Neural cell (in vitro differentiated cells): ENCODE results near the gene GMCL1.

ENCODE experiments used
- EP300 ChIP-seq: fragments of 450-650 bp; conservative IDR thresholded peaks from 2 replicates; pipeline ENCODE4 v1.6.1; 2014; ENCODE audit warnings: antibody characterized with exemption, mild to moderate bottlenecking, moderate library complexity; ENCODE audit not compliant: poor library complexity, severe bottlenecking
- EZH2 ChIP-seq: fragments of 200-600, 300-800 bp; shearing (Covaris generic), sonication (generic); IDR thresholded peaks from 2 replicates; pipeline ENCODE4 v1.6.1; 2014; ENCODE audit warnings: antibody characterized with exemption, low read length, borderline replicate concordance, mild to moderate bottlenecking; ENCODE audit not compliant: insufficient read depth, poor library complexity, severe bottlenecking
- MXI1 ChIP-seq: fragments of 450-650 bp; conservative IDR thresholded peaks from 2 replicates; pipeline ENCODE4 v1.6.1; 2014; ENCODE audit warnings: antibody characterized with exemption, mild to moderate bottlenecking; ENCODE audit not compliant: poor library complexity, severe bottlenecking
- POLR2AphosphoS5 ChIP-seq: IDR thresholded peaks from 2 replicates; pipeline ENCODE4 v1.6.1; 2012
- RAD21 ChIP-seq: fragments of 450-650 bp; conservative IDR thresholded peaks from 2 replicates; pipeline ENCODE4 v1.6.1; 2014; ENCODE audit warnings: antibody characterized with exemption, mild to moderate bottlenecking, moderate library complexity
- SMC3 ChIP-seq: fragments of 450-650 bp; conservative IDR thresholded peaks from 2 replicates; pipeline ENCODE4 v1.6.1; 2014; ENCODE audit warnings: antibody characterized with exemption, mild to moderate bottlenecking, moderate library complexity; ENCODE audit not compliant: poor library complexity
- TF ChIP-seq, protein P1 (sequence below): fragments of 450-650 bp; IDR thresholded peaks from 2 replicates; pipeline ENCODE4 v1.5.1; 2014; ENCODE audit warnings: antibody characterized with exemption, mild to moderate bottlenecking, moderate library complexity; ENCODE audit not compliant: poor library complexity, severe bottlenecking
- TF ChIP-seq, protein P2 (sequence below): IDR thresholded peaks from 2 replicates; pipeline ENCODE4 v1.6.1; 2012; ENCODE audit warnings: borderline replicate concordance

DNA sequence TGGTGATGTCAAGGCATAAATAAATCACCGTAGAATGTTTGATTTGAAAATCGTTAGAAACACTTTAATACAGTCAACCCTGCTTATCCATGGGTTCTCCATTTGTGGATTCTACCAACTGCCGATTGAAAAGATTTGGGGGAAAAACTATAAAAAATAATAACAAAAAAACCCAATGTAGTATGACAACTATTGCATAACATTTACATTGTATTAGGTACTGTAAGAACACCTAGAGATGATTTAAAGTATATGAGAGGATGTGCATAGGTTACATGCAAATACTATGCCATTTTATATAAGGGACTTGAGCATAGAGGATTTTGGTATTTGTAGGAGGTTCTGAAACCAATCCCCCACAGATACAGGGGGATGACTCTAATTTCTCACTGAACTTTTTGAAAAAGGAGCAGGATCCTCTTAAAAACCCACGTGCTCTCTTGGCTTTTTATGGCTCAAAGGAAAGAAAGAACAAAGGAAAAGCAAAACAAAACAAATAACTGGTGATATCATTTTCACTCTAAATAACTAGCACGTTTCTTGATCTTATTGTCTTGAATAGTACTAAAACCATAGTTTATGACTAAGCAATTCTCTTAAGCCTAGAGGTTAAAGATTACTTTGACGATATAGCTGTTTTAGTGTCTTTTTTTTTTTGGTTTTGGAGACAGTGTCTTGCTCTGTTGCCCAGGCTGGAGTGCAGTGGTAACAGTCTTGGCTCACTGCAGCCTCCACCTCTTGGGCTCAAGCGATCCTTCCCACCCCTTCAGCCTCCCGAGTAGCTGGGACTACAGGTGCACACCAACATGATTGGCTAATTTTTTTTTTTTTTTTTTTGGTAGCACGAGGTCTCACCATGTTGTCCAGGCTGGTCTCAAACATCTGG, 17.0 kb downstream of the GMCL1 start:
- TF ChIP-seq, protein P1, sequence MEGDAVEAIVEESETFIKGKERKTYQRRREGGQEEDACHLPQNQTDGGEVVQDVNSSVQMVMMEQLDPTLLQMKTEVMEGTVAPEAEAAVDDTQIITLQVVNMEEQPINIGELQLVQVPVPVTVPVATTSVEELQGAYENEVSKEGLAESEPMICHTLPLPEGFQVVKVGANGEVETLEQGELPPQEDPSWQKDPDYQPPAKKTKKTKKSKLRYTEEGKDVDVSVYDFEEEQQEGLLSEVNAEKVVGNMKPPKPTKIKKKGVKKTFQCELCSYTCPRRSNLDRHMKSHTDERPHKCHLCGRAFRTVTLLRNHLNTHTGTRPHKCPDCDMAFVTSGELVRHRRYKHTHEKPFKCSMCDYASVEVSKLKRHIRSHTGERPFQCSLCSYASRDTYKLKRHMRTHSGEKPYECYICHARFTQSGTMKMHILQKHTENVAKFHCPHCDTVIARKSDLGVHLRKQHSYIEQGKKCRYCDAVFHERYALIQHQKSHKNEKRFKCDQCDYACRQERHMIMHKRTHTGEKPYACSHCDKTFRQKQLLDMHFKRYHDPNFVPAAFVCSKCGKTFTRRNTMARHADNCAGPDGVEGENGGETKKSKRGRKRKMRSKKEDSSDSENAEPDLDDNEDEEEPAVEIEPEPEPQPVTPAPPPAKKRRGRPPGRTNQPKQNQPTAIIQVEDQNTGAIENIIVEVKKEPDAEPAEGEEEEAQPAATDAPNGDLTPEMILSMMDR: no peak
- no peak for TF ChIP-seq EP300
- TF ChIP-seq SMC3: no peak
- TF ChIP-seq POLR2AphosphoS5: no peak
- no peak for TF ChIP-seq MXI1
- no peak for TF ChIP-seq RAD21
- no peak for TF ChIP-seq EZH2
- TF ChIP-seq, protein P2, sequence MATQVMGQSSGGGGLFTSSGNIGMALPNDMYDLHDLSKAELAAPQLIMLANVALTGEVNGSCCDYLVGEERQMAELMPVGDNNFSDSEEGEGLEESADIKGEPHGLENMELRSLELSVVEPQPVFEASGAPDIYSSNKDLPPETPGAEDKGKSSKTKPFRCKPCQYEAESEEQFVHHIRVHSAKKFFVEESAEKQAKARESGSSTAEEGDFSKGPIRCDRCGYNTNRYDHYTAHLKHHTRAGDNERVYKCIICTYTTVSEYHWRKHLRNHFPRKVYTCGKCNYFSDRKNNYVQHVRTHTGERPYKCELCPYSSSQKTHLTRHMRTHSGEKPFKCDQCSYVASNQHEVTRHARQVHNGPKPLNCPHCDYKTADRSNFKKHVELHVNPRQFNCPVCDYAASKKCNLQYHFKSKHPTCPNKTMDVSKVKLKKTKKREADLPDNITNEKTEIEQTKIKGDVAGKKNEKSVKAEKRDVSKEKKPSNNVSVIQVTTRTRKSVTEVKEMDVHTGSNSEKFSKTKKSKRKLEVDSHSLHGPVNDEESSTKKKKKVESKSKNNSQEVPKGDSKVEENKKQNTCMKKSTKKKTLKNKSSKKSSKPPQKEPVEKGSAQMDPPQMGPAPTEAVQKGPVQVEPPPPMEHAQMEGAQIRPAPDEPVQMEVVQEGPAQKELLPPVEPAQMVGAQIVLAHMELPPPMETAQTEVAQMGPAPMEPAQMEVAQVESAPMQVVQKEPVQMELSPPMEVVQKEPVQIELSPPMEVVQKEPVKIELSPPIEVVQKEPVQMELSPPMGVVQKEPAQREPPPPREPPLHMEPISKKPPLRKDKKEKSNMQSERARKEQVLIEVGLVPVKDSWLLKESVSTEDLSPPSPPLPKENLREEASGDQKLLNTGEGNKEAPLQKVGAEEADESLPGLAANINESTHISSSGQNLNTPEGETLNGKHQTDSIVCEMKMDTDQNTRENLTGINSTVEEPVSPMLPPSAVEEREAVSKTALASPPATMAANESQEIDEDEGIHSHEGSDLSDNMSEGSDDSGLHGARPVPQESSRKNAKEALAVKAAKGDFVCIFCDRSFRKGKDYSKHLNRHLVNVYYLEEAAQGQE: no peak
